HG02571 (cell line): Measurements from ENCODE around the gene CLDN22.

ENCODE experiments used
- ATAC-seq: cut with Tn5 transposase; IDR thresholded peaks from one replicate; pipeline ENCODE4 v1.9.1; 2021; ENCODE audit warnings: mild to moderate bottlenecking, moderate library complexity; ENCODE audit not compliant: unreplicated experiment

CLDN22 gene

GRCh38 chr4:183323295-183323694 is 3.2 kb upstream of the CLDN22 start:
- no peak for ATAC-seq

DNA sequence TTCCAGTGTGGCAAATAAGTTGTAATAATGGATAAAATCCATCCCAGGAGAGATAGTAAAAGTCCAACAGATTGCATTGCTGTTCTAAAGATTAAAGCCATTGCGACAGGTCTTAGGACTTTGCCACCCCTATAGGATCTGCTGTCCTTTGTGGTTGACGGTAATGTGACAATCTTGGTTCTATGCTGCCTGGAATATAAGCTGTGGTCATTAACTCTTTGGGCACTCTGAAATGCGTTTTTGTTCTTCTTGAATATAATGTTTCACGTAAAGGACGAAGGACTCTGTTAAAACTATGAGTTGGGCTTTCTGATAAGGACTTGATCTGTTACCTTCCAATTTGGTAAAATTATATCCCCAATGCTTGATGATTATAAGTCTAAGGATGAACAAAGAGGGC is 2.2 kb upstream of the CLDN22 start, which contains the start of gene CLDN24:
Gene CLDN24, minus strand, starts transcription at position 101 of the 400 bp plus-strand sequence. Its CDS starts 0 bp downstream, at position 101.
- no peak for ATAC-seq

DNA sequence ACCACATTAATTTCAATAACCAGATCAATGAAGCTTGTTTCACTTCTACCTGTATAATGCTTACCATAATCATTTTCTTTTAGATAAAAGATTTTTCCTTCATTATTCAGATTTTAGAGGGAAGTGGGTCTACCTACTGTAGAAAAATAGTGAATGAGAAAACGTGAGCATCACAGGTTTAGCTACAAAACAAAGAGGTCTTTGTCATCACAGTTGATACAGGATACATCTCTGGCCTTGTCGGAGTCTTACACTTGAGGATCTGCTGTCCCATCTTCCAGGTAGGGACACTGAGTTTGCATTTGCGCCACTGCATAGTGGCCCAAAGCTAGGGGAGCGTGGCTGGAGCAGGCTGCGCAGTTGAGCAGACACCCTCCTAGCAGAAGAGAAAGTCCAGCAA is 1.4 kb upstream of the CLDN22 start:
- ATAC-seq = no peak

GRCh38 chr4:183321079-183321478 is 1.0 kb upstream of the CLDN22 start:
- no peak for ATAC-seq

DNA sequence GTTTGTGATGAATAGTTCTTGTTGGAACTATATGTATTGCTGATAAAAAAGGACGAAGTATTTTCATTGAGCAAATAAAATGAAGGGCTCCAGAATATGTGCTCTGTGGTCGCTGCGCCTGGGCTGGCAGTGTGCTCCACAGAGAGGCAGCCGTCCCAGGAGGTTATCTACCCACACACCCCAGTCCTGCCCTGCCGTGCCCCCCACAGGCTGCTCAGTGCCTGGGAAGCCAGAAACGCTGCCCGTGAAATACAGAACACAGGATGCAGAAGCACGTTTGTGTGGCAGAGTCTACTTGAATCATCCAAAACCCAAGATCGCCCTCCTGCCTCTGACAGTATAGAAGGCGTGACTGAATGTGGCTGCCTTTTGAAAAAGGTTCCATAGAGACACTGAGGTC is 1.4 kb downstream of the CLDN22 start:
- ATAC-seq = no peak

DNA sequence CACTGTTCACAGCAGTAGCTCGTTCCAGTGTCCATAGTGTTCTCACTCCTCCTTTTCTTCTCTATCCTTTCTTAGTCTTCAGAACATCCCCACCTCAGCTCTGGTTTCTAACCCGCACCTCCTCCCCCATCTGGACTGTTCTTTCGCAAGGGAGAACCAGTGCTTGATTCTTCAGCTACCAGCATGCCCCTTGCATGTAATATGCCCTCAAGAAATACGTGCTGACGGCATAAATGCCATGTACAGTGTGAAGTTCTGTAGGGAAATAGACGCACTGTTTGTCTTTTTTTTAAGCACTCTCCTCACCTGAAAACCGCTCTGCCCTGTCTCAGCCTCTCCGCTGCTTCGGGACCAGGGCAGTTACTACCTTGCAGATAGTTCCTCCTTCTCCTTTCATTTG is 5.3 kb downstream of the CLDN22 start:
- no peak for ATAC-seq

DNA sequence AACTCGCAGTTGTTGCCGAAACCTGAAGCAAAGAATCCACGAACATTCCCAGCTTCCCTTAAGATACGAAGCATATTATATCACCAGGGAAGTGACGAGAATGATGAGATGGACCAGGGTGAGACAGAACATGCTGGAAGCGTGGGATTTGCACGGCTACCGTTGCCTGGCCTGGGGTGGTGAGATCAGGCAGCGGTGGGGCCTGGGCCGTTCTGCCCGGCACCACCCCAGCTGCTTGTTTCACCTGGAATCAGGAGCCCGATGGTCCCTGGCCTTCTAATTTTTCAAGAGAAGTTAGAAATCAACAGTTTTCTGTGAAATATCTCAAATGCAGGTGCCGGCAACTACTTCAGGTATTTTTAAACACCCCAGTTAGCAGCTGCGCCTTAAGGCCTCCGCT is 5.7 kb downstream of the CLDN22 start:
- no peak for ATAC-seq

DNA sequence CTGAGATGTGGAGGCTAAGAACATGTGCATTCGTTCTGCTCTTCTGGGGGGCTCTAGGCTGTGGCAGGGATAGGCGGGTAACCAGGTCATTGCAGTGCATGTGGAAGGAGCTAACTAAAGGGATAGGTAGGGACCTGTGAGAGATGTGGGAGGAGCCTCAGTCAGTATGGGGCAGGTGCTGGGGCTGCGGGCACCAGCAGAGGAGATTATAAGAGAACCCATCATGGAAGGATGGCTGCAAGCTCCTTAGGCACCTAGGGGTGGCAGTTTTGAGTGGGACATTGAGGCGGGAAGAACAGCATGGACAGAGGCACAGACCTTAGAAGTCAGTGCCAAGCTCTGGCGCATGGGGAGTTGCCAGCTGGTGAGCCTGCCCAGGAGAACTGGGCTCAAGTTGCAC is 7.2 kb downstream of the CLDN22 start:
- no peak for ATAC-seq

DNA sequence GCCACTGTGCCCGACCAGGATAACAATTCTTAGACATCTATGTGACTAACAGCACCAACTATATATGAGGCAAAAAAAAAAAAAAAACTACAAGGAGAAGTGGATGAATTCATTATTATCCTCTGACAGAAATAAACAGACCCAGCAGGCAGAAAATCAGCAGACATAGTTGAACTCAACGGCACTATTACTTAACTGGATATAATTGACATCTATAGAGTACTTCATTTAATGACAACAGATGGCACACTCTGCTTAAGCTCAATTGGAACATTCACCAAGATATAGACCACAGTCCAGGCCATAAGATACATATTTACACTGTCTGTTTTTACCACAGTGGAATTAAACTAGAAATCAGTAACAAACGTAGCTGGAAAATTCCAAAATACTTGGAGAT is 13.3 kb downstream of the CLDN22 start:
- ATAC-seq = no peak

DNA sequence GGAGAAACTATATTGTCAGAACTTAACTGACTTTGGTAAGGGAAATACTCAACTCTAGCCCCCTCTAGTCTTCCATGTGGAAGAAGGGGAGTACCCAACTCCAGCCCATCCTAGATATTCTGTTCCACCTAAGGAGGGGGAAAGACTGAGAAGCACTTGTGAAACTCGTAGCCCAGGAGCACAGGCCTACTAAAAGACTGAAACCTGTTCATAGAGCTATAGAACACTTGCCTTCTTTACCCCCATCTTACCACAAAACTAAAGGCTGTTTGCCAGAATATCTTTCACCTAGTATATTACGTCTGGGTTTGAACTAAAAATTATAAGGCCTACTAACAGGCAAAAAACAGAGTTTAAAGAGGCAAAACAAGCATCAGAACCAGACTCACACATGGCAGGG is 15.5 kb downstream of the CLDN22 start:
- no peak for ATAC-seq

GRCh38 chr4:183304067-183304466 is 16.0 kb downstream of the CLDN22 start:
- ATAC-seq = no peak

DNA sequence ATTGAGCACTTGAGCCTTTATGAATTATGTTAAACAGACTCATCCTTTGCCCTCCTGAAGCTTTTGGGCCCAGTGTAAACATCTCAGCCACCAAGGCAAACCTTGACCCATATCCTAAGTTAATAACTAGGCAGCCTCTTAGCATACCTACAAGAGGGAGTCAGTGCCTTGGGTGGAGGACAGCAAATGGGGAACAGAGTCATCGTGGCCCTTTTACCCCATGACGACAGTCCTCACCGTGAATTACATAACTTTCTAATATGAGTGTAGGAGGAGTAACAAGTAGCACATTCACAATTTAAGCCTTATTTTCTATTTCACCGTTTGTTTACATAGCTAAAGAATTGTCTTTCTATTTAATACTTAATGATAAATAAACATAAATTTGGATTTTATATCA is 16.8 kb downstream of the CLDN22 start:
- no peak for ATAC-seq

GRCh38 chr4:183300655-183301054 is 19.4 kb downstream of the CLDN22 start:
- no peak for ATAC-seq

DNA sequence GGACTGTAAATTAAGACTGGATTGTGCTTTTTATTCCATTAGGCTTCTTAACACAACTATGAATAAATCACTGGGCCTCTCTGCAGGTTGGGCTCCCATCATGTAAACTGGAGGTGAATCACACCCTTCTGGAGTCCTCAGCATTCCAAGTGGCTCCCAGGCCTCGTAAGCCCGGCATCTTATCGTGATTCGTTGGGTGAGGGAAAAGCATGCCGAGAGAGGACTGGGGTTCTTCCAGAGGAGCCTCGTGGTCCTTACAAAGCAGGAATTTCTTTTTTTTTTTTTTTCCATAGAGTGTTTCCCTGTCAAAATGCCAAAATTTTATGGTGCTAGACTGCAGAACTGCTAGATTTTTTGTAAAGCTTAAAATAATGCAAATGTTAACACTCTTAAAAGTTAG is 20.0 kb downstream of the CLDN22 start:
- no peak for ATAC-seq

DNA sequence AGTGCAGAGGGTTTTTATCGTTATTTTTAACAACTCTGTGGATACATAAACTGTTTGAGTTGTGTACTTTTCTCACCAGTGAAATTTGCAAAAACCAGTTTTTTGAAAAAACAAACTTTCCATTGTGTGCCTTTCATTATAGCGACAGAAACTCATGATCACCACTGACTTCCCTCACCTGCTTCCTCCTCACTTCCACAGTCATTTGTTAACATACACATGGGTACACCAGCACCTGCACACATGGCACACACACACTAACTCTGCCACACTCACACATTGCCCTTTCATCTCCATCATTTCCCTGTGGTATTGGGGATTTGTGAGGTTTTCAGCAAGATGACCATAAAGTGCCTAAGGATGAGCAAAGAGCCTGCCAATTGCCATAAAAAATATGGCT is 20.6 kb downstream of the CLDN22 start:
- ATAC-seq = no peak

DNA sequence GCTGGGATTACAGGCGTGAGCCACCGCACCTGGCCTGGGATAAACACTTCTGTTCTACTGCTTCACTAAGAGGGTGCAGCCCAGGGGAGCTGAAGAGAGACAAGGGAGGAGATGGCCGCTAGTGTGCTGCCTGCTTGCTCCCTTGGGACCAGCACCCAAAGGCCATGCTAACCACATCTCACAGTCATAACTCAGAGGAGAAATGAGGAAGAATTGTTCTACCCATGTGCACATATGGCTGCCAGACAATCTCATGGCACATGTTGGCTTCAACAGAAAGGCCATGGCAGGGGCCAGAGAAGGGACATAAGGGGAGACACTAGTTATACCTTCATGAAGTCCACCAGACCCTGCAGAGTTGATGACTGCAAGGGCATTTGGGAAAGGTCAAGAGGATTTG is 22.4 kb downstream of the CLDN22 start:
- ATAC-seq = peak; percentile 81

GRCh38 chr4:183295711-183296110 is 24.4 kb downstream of the CLDN22 start:
- ATAC-seq = no peak

DNA sequence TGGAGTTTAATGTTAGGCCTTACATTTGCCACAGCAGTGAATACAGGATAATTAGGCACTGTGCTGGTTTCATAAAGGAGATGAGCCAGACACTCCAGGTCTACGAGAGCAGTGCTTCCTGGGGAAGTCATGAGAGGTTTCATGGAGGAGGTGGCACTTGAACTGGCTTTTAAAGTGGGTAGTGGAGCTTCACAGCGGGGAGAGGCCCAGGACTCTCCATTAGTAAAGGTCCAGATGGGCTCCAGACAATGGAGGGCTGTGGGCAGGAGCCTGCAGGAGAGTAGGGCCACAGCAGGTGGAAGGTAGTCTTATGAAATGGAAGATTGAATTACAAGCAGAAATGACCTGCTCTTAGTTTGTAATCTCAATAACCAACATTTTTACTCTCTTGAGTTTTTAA is 29.0 kb downstream of the CLDN22 start:
- no peak for ATAC-seq

DNA sequence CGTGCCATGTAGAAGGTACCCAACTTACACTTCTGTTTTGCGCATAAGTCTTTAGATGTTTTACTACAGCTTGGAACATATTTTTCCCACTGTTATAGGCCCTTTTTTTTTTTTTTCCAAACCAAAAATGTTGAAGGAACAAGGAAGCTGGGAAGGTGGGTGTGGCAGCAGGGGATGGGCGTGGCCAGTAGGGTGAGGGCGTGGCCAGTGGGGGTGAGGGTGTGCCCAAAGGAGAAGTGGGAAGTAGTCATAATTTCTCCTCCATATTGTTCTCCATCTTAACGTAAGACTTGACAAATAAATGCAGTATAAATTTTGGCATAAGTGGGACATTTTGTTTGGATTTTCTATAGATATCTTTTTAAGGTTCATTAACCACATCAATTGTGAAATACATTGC is 30.4 kb downstream of the CLDN22 start:
- ATAC-seq = no peak

- ATAC-seq = no peak
These were observed 31.1 kb downstream of the CLDN22 start for GRCh38 chr4:183288955-183289354.

DNA sequence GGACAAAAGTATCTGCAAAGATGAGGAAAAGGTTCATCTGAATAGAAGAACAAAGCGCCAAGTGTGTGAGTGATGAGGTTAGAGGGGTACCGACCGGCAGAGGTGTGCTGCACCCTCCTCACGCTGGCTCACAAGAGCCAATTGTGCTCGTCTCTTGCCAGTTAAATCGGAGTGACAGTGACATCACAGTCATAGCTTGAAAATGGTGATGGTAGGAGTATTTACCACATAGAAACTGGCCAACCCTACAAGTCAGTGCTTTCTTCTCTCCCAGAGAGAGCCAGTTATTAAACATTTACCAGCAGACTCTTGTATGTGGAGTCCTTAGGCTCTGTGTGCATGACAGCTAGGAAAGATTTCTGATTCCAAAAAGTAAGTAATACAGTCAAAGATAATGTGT is 32.4 kb downstream of the CLDN22 start:
- peak; percentile 57 for ATAC-seq

DNA sequence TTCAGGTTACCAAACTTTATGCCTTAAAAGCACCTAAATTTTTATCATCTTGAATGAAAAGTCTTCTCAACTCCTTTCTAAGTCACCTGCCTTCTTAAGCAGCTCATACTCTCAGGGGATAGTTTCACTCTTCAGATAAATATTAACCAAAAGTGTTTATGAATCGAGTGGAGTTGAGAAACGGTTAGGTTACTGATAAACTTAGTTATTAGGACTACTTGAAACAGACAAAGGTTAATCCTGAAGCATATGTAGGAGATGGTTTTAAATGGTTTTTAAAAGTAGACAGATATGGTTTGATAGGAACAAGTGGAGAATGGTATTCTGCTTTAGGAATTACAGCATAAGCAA is 32.8 kb downstream of the CLDN22 start:
- ATAC-seq = peak; percentile 58

DNA sequence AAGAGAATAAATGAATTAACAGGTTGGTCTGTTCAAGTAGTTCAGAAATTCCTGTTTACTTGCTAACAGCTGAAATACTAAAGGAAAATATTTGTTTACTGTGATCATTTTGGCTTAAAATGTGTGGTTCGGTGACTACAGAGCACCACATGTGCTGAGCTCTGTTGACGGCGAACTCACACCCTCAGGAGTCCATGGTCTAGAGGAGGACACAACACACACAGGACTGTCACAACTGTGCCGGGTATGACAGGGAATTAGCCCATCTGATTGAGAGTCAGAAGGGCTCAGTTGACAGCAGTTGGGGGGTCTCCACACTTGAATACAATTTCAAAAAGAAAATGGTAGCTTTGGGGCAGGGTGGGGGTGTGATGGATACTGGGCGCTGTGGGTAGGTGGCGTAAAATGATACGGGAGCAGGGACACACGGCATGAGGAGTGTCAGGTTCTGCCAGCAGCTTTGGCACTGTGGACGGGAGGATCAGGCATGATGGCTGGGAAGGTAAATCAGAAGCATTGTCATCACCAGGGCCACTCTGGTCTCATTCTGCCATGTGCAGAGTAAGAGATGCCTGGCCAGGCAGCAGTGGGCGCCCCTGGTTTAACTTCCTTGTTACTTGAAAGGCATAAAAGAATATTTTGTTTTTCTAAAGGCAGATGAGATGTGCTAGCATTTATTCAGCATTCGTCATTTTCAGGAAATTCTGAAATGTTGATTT is 33.3 kb downstream of the CLDN22 start:
- ATAC-seq = no peak
